HG03097 (cell line): ENCODE data around the gene GINS2.

Experiments used
- ATAC-seq: cut with Tn5 transposase; IDR thresholded peaks from one replicate; pipeline ENCODE4 v1.9.1; 2021; ENCODE audit not compliant: unreplicated experiment, low FRiP score

GINS2 gene

DNA sequence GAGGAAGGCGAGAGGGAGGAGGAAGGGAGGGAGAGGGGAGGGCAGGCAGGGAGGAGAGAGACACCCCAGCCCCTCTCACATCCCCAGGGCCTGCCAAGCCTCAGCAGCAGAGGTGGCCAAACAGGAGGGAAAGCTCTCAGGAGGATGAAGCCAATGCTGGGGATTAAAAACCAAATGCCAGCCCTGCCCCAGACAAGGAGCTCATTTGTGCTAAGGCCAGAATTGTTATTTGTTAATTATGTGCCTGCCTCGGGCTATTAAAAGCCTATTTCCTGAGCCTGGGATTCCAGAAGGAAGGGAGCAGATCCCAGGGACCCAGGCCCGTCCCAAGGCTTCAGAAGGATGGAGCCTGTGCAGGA is 27.9 kb upstream of the GINS2 start:
- ATAC-seq, result no peak

DNA sequence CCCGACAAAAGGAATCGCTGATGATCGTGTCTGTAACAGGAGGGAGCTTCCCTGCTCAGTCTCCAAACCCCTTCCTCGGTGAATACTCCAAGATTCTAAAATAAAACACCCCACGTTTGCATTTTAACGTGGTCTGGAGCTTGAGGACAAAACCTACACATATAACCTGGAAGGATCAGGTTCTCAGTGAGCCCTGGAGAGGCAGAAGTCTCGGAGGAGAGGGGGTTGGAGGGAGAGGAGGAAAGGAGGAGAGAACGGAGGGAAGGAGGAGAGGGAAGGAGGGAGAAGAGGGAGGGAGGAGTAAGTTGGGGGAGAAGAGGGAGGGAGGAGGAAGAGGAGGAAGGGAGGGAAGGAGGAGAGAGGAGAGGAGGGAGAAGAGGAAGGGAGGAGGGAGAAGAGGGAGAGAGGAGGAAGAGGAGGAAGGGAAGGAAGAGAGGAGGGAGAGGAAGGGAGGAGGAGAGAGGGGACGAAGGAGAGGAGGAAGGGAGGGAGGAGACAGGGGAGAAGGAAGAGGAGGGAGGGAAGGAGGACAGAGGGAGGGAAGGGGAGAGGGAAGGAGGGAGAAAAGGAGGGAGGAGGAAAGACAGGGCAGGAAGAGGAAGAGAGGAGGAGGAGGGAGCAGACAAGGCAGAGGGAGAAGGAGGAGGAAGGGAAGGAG is 27.4 kb upstream of the GINS2 start:
- ATAC-seq, result no peak

DNA sequence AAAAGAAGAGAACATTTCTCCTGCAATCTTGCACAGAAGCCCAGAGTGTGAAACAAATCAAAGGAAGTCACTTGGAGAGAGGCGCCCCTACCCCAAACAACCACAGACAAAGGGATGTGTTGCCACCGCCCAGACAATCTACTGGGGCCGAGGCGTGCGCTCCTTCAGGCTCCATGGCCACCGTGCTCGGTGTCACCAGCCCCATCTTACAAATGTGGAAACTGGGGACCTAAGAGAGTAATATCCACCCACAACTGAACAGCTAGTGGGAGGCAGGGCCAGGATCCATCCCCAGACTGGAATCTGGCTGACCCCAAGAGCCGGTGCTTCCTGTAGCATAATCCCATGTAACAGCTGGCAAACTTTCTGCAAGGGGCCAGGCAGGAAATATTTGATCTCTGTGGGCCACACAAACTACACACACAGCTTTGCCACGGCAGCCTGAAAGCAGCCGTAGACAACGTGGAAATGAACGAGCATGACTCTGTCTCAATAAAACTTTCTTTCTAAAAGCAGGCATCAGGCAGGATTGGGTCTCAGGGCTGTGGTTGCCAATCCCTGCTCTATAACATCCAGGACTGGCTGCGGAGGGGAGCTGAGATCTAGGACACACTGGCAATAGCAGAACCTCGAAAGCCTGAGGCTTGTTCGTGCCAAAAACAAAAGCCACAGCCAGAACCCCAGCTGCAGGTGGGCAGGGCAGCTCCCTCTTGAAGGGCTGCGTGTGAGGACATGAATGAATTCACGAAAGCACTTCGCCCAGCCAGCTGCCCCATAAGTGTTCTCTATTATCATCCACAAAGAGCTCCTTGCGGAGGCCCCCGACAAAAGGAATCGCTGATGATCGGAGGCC is 26.6 kb upstream of the GINS2 start:
- no peak for ATAC-seq

DNA sequence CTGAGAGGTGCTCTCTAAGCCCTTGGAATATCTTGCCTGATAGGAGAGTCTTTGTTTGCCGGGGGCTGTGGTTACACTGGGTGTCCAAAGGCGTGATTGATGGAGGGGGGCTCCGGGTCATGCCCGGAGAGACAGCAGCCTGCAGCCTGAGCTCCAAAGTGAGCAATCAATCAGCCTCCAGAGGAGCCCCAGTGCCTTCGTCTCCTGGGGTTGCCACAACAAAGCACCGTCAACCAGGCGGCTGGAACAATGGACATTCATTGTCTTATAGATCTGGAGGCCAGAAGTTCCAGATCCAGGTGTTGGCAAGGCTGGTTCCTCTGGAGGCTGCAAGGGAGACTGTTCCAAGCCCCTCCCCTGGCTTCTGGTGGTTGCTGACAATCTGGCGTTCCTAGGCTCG is 24.0 kb upstream of the GINS2 start:
- ATAC-seq, result no peak

DNA sequence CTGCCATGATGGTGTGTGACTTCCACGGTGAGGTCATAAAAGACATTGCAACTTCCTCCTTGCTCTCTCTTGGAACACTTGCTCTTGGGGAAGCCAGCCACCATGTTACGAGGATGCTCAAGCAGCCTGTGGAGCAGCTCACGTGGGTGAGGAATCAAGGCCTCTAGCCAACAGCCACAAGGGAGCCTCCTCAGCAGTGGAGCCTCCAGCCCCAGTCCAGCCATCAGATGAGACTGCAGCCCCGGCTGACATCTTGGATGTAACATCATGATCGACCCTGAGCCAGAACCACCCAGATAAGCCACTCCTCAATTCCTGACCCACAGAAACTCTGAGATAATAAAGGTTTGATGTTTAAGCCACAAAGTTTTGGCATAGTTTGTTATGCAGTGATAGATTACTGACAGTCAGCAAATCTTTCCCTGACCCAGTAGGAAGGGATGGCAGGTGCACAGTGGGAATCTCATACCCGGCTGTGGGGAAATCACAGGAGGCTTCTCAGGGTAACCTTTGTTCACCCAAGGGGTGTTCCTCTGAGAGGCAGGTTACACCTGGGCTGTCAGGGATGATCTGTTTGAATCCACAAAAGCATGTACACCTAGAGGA is 23.3 kb upstream of the GINS2 start:
- ATAC-seq, result no peak

DNA sequence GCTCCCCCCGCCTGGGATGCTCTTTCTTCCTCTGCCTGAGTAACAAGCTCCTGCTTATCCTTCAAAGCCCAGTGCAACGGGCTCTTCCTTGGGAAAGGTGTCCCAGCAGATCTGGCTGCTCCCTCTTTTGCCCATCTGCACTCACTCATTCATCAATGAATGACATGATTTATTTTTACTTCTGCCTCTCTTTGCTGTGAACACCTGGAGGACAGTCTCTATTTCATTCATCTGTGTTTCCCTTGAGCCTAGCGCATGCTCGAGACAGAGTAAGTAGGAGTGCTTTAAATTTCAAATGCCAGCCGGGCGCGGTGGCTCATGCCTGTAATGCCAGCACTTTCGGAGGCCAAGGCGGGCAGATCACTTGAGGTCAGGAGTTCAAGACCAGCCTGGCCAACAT is 22.0 kb upstream of the GINS2 start:
- ATAC-seq, result no peak

DNA sequence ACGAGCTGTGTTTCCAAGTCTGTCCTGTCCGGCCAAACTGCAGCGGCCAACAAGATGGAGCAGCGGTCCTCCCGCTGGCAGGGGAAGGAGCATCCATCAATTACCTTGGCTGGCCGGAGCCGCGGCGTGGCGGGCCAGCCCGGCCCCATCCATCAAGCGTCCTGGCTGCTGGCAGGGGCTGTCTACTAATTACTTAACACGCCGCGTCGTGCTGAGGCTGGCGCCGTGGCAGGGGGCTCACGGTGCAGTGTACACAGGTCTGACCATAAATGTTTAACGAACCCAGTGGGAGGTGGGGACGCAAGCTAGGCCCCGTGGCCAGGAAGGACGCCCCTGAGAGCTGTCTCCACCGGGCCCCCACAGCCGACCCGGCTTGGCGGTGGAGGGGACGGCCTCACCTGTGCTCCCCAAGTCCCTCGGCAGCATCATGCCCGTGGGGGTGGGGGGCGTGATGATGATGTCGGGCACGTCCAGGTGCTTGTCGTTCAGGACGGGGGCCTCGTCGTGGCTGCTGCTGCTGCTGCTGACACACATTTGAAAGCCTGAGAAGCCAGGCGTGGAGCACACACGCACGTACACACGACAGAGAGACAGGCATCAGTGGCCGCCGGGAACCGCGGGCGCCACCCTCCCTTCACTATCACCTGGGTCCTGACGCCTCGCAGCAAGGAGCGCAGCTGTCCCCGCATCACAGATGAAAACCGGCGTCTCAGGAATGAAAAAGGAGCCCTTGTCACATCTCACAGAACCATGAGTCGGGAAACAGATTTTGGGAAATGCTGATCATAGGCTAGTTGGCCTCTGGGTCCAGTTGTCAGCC is 21.2 kb upstream of the GINS2 start:
- ATAC-seq, result no peak

DNA sequence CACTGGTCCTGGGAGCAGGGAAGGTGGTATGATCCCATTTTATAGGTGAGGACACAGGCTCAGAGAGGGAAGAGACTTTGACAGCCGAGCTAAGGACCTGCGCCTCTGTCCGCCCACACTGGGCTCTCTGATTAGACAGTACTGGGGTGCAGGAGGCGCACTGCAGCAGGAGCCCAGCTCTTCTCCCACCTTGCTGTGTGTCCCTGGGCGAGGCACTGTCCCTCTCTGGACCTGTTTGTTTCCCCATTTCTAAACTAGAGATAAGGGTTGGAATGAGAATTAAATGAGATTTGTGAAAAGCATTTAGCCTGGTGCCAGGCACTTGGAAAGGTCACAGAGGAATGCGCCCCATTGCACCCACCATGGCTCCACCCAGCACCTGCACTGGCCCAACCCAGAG is 19.6 kb upstream of the GINS2 start:
- no peak for ATAC-seq

DNA sequence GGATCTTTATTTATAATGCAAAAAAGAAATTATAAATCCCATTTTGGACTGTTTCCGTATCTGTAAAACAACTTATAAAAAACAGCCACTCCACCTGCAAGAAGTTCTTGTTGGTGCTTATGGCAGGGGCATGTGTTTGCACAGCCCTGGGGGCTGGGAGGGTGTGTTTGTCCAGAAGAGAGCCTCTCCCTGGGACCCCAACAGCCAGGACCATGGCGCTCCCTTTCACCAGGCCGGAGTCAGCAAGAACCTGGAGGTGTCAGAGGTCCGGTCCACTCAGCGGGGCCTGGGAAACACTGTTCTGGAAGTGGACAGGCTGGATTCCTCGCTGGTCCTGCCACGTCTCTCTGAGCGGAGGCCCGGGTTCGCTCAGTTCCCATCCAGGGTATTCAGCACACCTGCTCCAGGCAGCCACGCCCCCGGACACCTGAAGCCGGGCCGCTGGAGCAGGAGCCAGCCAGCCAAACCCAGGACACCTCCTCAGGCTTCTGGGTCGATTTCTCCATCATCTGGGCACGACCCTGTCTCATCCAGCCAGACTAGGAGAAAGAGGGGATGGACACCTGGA is 18.9 kb upstream of the GINS2 start:
- ATAC-seq, result no peak

DNA sequence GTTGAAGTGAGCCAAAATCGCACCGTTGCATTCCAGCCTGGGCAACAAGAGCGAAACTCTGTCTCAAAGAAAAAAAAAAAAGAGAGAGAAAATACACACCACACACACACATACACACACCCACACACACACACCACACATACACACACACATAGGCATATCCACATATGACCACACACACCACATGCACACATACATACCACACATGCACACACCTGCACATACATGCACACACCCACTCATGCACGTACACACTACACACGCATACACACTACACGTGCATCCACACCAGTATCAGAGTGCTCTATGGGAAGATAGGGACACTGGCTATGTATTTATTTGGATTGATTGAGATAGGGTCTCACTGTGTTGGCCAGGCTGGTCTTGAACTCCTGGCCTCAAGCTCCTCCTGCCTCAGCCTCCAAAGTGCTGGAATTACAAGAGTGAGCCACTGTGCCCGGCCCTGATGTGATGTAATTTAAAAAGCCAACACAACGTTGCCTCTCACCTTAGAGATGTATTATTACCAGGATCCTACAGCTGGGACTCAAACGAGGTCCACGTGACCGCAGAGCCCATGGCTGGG is 17.8 kb upstream of the GINS2 start:
- ATAC-seq, result no peak

DNA sequence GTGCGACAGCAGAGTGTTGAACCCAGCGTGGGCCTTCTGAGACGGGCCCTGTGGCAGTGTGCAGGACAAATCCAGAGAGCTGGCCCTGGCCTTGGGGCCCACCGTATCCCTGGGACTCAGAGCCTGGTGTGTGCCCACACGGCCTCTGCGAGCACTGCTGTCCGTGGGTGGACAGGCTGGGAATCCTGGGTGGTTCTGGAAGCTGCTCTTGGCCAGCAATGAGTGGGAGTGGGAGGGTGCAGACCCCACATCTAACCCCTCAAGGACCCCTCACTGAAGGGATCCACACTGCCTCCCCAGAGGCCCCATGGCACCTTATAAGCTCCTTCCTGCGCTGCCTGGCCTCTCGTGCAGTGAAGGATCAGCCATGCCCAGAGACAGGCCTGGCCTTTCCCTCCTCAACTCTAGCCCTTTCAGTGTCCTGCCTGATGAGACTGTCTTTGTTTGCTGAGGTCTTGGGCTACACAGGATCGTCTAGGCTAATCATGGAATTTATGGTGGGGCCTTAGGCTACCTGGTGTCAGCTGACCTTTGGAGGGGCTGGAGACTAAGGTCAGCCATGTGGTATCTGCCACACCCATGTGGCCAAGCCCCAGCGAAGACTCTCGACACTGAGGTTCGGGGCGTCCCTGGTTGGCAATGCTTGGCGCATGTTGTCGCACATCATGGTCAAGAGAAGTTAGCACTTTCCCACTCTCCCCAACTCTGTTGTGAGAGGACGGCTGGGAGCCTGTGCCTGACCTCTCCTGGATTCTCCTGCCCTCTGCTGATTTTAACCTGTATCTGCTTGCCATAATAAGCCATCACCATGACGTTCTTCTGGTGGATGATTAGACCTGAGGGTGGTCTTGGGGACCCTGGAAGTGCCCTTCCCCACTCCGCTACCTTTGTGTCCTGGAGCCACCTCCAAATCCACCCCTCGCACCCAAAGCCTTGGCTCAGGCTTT is 16.4 kb upstream of the GINS2 start:
- no peak for ATAC-seq

DNA sequence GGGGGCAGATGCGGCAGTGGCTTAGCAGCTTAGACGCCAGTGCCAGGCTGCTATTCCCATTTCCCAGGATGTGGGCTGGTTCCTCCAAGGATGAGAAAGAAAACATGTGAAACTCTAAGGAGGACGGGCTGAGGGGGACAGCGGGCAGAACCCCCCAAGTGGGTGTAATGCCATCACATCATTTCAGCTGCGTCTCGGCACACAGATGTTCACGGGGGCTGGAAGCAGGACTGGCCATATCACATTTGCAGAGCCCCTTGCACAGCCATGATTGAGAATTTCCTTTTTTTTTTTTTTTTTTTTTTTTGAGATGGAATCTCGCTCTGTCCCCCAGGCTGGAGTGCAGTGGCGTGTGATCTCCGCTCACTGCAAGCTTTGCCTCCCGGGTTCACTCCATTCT is 15.3 kb upstream of the GINS2 start:
- no peak for ATAC-seq

DNA sequence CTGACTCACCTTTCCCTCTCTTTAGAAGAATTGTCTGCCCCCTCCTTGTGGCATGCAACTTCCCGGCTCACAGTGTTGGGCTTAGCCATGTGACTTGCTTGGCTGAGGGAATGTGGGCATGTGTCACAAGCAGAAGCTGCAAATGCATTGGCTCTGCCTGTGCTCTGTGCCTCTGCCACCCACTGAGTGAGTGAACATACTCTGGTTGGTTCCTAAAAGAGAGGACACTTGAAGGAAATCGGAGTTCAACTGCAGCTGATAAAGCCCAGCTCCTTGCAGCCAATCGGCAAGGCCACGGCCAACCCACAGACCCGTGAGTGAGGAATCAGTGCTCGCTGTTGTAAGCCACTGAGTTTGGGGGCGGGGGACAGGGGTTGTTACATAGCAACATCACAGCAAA is 10.9 kb upstream of the GINS2 start:
- no peak for ATAC-seq

DNA sequence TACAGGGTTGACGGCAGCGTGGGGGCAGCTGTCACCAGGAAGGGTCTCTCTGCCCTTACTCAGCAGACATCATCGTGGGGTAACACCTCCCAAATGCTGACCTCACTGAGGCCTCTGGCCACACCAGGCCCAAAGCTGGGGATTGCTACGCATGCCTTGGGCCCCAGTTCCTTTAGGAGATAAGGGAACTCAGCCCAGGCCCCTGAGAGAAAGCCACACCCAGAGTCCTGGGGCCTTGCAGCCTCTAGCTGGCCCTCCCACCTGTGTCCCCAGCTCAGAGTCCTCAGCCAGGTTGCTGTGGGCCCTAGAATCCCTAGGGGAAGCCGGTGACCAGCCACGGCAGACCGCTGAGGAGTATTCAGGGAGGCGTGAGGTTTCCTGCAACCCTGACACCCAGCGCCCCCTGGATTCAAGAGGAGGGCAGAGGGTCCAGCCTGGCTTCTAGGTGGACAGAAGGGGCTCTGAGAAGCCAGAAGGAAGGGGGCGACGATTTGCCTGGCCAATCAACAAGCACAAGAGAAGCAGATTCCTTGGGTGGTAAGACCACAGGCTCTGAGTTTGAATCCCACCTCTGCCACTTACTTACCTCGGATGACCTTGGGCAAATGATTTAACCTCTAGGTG is 10.3 kb upstream of the GINS2 start:
- ATAC-seq, result no peak

DNA sequence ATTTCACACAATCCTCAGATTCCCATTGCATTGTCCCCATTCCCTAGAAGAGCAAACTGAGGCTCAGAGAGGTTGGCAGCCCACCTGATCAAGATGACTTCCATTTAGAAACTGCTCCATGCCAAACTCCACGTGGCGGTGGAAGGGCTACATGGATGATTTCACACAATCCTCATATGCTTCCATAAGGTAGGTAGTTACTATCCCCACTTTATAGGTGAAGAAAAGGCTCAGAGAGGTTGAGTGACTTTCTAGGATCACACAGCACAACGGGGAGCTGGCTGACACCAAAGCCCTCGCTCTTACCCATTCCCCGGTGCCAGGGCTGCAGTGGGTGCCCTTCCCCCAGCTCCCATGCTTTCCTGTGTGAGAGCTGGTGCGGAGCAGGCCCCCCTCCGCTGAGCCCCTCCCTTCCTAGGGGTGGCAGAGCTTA is 9.7 kb upstream of the GINS2 start:
- no peak for ATAC-seq

DNA sequence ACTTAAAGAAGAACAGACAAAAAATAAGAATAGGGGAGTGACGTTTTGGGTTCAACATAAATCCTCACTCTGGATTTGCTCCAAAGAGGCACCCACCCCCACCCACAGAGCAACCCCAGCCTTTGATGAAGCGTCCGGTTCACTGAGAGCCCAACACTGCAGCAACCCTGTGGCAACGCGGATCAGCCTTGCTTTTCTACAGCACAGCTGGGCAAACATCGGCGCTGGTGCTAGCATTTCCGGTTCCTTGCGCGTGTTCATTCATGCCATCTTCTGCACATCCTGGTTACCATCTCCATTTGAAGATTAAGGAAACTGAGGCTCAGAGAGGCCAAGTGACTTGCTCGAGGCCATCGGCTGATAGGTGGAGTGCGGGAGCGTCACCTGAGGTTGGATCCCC is 8.7 kb upstream of the GINS2 start:
- ATAC-seq, result no peak

DNA sequence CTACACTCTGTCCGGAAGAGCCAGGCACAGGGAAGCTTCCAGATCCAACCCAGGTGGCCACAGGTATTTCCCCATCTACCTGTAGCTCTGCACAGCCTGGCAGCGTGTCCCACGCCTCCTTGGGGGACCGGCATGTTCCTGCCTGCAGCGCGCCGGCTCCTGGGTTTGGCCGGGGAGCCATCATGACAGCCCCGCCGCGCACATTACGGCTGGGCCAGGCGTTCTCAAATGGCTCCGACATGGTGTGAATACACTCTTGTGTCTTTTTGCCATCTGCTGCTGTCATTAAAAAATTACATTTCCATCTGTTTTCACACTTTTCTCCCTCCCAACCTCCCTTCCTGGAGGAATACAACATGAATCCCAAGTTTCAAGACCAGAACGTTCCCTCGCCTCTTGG is 8.0 kb upstream of the GINS2 start:
- no peak for ATAC-seq

DNA sequence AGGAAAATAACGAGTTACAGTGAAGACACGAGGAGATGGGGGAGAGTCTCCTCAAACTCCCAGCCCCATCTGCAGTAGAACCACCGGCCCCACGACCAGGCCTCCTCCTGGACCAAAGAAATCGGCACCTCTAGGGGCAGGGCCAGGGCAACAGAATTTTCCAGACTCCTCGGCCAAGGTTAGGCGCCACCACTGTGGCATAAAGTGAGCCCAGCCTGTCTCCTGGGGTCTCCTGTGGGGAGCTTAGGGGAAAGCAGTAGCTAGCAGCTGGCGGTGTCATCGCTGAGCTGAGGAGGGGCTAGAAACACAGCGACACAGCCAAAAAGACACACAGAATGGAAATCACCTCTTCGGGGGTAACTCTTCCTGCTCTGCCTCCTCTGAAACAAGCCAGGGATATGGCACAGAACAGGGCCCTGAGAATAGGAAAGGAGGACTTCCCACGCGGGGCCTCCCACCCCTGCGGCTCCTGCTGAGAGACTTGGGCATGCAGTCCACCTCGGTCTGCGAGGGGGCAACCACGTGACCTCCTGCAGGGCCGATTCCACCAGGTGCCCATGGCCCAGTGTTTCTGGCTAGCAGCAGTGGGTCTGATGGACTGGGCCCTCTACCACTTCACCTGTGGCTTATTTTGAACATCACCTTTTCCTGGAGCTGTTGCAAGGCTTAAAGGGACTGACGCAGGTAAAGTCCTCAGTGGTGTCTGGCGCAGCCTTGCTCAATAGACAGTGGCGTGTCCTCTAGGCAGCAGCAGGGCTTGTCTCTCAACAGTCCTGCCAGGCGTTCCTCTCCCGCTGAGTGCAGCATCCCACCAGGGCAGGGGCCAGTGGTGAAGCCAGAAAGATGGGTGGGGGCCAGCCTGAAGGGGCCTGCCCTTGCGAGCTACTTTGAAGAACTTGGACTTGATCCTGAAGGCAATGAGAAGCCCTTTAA is 6.7 kb upstream of the GINS2 start:
- no peak for ATAC-seq
